Activated CD4-positive, alpha-beta T cell treated with anti-CD3 and anti-CD28 coated beads, Interleukin-2, Interleukin-6, amounts not matched to agents 100 ng/mL and 50 ng/mL, durations not matched to agents 16 hours and 8 hours (primary cell): Measurements from ENCODE around the gene MAML3.

ENCODE experiments used
- DNase-seq: peaks from one replicate; pipeline ENCODE4 v3.0.0-alpha.2; 2020

The MAML3 gene

DNA sequence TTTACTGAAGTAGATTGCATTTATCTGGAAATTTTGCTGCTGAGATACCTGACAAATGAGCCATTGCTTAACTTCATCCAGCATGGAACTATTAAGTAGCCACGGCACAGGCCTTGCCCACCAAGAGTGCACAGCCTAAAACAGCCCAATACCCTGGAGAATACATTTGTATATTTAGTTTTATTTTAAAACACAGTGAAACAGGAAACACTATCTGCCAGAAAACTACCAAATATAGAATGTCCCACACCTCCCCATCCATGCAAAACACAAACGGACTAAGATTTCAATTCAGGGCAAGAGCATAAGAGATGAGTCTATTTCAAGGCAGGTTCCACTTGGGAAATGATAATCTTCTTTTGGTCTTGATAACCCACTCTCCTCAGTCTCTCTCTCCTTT, 57.1 kb downstream of the MAML3 start:
- DNase-seq: no peak

- no peak for DNase-seq
These were observed 57.5 kb downstream of the MAML3 start for GRCh38 chr4:140096483-140096861.

DNA sequence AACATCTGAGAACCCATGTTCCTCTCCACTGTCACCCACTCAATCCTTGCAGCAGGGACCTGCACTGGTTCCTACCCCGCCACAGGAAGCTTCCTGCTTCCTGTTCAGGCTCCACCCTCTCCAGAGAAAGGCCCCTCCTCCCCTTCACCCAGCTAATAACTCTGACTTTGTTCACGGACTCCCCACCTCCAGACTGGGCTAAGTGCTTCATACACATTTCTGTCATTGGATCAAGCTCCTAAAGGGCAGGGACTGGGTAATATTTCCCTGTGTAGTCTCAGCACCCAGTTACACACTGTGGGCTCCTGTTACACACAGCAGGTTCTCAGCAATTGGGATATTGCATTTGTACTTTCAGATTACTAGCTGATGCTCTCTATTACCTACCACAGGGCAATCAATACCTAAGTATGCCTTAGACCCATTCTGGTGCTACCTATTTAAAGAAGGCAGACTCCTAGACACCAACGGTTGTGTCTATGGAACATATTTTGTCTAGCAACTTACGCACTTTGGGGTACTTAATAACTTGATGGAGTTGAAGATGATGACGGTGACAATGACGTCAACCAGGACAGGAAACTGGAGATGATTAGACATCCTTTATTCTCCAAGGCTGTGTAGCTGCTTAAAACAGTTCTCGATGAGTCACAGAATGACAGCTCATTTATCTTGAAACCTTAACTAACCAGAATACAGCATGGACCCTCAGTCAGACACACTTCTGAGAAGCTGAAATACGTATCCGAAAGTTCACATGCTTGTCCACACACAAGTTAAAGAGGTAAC, 58.1 kb downstream of the MAML3 start:
- DNase-seq: peak; percentile 89

GRCh38 chr4:140094438-140095420, 59.3 kb downstream of the MAML3 start:
- DNase-seq: peak; percentile 47

DNA sequence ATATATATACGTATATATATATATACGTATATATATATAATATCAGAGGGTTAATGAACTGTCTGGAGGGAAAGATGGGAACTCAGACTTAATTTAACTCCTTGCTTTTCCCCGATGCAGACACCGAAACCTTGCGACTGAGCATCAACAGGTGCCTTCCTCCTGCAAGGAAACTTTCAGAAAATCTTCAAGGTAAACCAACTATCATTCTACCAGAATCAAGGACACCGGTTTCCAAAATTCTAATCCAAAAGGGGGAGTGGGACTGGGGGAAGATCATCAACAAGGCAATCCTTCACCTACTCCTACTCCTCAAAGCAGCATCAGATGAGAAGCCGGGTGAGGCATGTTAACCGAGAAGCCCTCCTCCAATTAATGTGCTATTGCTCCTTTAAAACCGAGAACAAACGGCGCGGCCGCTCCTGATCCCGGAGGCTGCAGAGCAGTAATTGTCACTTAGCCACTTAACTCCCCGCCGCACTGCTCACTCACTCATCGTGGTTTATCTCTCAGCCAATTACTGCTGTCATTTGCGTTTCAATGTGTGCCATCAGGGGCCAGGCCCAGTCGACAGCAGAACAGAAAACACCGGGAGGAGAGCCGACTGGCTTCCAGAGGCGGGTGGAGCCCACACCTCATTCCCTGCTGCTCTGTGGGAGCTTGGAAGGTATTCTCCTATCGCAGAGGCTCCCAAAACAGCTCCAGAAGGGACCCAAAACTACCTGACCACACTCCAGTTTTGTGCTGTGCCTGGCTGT, 61.7 kb downstream of the MAML3 start:
- no peak for DNase-seq

DNA sequence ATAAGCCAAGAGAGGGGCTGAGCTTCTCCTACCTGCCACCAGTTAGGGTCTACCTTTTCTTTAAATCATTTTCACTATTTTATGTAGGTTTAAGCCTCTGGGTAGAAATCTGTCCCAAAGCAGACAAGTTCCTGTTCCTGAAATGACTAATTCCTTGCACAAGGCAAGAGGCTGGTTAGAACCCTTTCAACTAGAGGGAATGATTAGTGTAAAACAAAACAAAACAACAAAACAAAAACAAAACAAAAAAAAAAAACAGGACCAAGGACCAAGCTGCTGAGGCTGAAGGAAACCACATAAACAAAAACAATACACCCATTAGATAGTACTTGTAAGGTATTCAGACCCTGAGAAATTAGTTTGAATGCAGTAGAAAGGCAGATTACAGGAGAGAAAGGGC, 62.7 kb downstream of the MAML3 start:
- peak; percentile 30 for DNase-seq

GRCh38 chr4:140090215-140090731, 63.7 kb downstream of the MAML3 start:
- DNase-seq: no peak

DNA sequence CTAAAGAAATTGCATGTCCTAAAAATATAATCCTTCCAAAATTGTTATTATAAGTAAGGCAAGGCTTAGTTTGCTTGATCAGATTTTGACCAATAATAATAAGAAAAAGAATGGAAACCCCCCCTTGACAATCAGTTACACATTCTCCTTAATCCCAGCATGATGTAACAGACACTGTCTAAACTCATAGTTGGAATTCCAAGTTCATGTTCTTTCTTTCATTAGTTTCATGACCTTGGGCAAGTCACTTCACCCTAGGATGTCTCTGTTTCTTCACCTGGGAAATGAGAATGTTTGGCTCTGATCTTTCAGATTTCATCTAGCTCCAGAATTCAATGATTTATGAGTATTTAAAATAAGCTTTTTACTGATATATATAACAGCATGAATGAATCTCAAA, 64.8 kb downstream of the MAML3 start:
- DNase-seq: no peak

GRCh38 chr4:140088323-140088967, 65.5 kb downstream of the MAML3 start:
- no peak for DNase-seq

- DNase-seq: no peak
These were observed 68.1 kb downstream of the MAML3 start for GRCh38 chr4:140085881-140086280.

GRCh38 chr4:140085062-140085622, 68.8 kb downstream of the MAML3 start:
- no peak for DNase-seq

- no peak for DNase-seq
These were observed 69.6 kb downstream of the MAML3 start for GRCh38 chr4:140084385-140084784.

DNA sequence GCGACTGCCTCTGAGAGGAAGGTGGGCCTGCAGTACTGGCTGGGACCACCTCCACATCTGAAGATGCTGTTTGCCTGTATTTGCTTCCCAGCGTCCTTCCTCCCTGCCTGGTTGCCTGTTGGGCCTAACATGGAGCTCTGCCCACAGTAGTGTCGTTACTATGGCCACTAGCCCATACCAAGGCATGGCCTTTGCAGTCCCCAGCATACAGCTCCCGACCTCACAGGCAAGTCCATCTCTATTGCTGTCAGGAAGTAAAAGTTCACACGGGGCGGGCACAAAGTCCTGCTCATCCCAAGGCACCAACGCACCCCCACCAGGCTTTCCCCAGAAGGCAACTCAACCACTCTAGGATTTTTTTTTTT, 71.6 kb downstream of the MAML3 start:
- no peak for DNase-seq

- no peak for DNase-seq
These were observed 72.2 kb downstream of the MAML3 start for GRCh38 chr4:140081641-140082390.

DNA sequence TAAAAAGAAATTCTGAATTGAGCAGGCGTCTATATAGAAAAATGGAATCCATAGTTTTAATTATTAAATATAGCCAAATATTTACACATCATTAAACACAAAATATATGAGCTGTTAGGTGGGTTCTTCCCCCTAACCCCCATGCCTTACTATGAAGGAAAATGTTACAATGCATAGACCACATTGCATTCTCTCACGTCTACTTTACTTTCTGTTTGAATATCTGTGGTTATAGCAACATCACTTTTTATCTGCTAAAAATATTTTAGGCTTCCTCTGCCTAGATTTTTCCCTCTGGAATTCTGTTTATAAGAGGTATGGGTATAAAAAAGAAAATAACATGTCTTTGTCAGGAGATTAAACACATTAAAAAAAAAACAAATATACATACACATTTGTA, 73.1 kb downstream of the MAML3 start:
- peak; percentile 26 for DNase-seq

- no peak for DNase-seq
These were observed 75.6 kb downstream of the MAML3 start for GRCh38 chr4:140078366-140078765.

GRCh38 chr4:140076307-140076706, 77.7 kb downstream of the MAML3 start:
- peak; percentile 65 for DNase-seq

DNA sequence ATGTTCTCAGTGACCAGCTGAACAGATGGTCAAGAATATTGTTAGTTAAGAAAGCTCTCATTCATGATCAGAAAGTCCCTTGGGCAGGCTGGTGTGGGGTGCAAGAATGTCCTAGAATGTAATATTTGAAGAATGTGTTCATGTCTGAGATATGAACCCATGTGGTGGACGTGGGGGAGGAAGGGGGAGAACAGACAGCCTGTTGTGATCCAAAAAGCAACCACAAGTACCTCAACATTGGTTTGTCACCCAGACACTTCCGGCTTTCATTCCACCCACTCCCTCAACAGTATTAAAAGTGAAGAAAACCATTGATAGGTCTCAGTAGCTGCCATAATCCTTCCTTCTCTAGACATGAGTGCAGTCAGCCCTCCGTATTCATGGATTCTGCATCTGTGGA, 82.2 kb downstream of the MAML3 start:
- DNase-seq: peak; percentile 81

GRCh38 chr4:140070973-140071372, 83.0 kb downstream of the MAML3 start:
- DNase-seq: no peak

GRCh38 chr4:140070366-140070765, 83.6 kb downstream of the MAML3 start:
- DNase-seq: peak; percentile 29

GRCh38 chr4:140069066-140069465, 84.9 kb downstream of the MAML3 start:
- no peak for DNase-seq
